CD4-positive, CD25-positive, alpha-beta regulatory T cell (primary cell): Measurements from ENCODE around the gene EHD4. TPM values are rescaled to one million over a fixed set of nuclear protein-coding genes. Genes with fewer than 3 reads are reported as not detected.

Experiments used
- ATAC-seq, 2 donors: fragments of 150-1000 bp; cut with Tn5 transposase; one replicate each; pipeline ENCODE4 v1.10.0; 2021; ENCODE audit warnings: low read depth in 2 of 2, moderate number of reproducible peaks in 2 of 2, moderate library complexity in 1 of 2
- DNase-seq, 3 donors: peaks; one replicate each; pipeline versions ENCODE4 v3.0.0 to v3.0.0-alpha.2; 2012 to 2022; ENCODE audit warnings: mixed read lengths in 1 of 3
- H3K27ac ChIP-seq: one replicate; pipeline ENCODE4 v1.7.0; 2013; ENCODE audit warnings: mild to moderate bottlenecking, low read length; ENCODE audit not compliant: insufficient read depth, poor library complexity, severe bottlenecking
- H3K27me3 ChIP-seq: one replicate; pipeline ENCODE4 v1.7.0; 2013; ENCODE audit warnings: low read length; ENCODE audit not compliant: control insufficient read depth, insufficient read depth
- H3K36me3 ChIP-seq: one replicate; pipeline ENCODE4 v1.7.0; 2013; ENCODE audit warnings: mild to moderate bottlenecking, low read length, moderate library complexity; ENCODE audit not compliant: control insufficient read depth, insufficient read depth
- H3K4me1 ChIP-seq: 2 replicates; pipeline ENCODE4 v1.7.0; 2013; ENCODE audit warnings: mild to moderate bottlenecking, low read length; ENCODE audit not compliant: insufficient read depth, control insufficient read depth, poor library complexity, severe bottlenecking
- H3K4me3 ChIP-seq: one replicate; pipeline ENCODE4 v1.7.0; 2013; ENCODE audit warnings: low read depth, mild to moderate bottlenecking, low read length, moderate library complexity
- H3K9me3 ChIP-seq, 2 experiments: 1 replicate in 1 of 2; 2 replicates in 1 of 2; pipeline ENCODE4 v1.7.0; 2013; ENCODE audit warnings: low read length in 2 of 2, mild to moderate bottlenecking in 1 of 2, moderate library complexity in 1 of 2; ENCODE audit not compliant: control insufficient read depth in 2 of 2
- H3K27ac Mint-ChIP-seq, 3 donors: one replicate each; pipeline ENCODE4 v1.8.0; 2020 to 2022; ENCODE audit warnings: mild to moderate bottlenecking in 3 of 3, mixed read lengths in 3 of 3, moderate library complexity in 2 of 3
- H3K27me3 Mint-ChIP-seq: one replicate; pipeline ENCODE4 v1.8.0; 2022; ENCODE audit warnings: mild to moderate bottlenecking, mixed read lengths
- H3K36me3 Mint-ChIP-seq: one replicate; pipeline ENCODE4 v1.8.0; 2020; ENCODE audit warnings: mixed read lengths
- H3K4me1 Mint-ChIP-seq, 4 donors: one replicate each; pipeline ENCODE4 v1.8.0; 2020 to 2022; ENCODE audit warnings: mixed read lengths in 4 of 4, mild to moderate bottlenecking in 1 of 4
- H3K4me3 Mint-ChIP-seq, 4 donors: one replicate each; pipeline ENCODE4 v1.8.0; 2020 to 2022; ENCODE audit warnings: mild to moderate bottlenecking in 4 of 4, mixed read lengths in 4 of 4, moderate library complexity in 3 of 4
- H3K9me3 Mint-ChIP-seq, 7 donors: one replicate each; pipeline ENCODE4 v1.8.0; 2020 to 2022; ENCODE audit warnings: mixed read lengths in 7 of 7, mild to moderate bottlenecking in 3 of 7, moderate library complexity in 2 of 7
- polyA plus RNA-seq, 4 donors: library from polyadenylated mRNA; unstranded; fragments of 300-500 nt; fragmentation: Illumina TruSeq; gene quantifications; one replicate each; pipeline ENCODE4 v1.2.3, GENCODE V29; 2021
- total RNA-seq: library from RNA; stranded (reverse); gene quantifications from one replicate; pipeline ENCODE4 v1.2.3, GENCODE V29; 2022

Gene EHD4
- total and polyA plus RNA-seq, 5 donors from 2014 or later = 9.3 to 57.8 (median 13.8) TPM

DNA sequence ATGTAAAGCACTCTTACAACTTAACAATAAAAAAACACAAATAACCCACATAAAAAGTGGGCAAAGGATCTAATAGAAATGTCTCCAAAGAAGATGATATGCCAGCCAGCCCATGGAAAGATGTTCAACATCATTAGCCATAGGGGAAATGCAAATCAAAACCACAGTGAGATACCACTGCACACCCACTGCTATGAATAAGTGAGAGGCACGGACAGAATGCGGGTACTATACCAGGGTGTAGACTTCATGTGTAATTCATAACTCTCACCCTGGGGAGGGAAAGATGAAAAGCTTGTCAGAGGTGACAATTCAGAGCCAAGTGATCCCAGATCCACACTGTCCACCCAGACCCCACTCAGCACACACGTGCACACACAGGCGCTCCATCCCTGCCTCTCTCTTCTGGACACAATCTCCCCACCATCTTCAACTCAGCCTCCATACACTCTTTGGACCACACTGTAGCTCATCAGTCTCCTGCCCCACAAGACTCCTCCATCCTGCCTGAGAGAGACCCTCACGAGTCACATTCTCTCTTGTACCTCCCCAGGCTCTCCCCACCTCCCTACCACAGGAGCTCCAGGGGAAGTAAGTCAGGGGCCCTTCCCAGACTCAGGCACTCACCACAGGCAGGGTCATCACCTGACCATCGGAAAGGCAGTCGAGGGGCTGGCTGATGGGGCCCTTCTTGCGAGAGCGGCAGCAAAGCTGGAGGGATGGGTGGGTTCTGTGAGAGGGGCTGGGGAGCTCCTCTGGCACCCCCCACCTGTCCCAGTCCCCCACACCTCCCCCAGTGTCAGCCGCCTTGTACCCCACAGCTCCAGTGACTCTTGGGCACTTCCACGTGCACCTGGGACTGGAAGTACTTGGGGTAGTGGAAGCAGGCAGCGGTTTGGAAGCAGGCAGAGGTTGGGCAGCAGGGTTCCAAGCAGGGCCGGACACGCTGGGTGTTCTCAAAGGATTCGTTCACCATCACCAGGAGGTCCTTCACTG lies 27.2 kb upstream of the EHD4 start:
- Histone ChIP-seq H3K4me3 (no peak overlapping the region), H3K9me3 (no peaks in the 10 kb centered on the region), H3K27ac (no peak overlapping the region), H3K4me1 (no peaks in the 10 kb centered on the region), H3K27me3 (no peaks in the 10 kb centered on the region), H3K36me3 (no peaks in the 10 kb centered on the region)
- no peak overlapping the region for H3K4me3 Mint-ChIP-seq
- no peaks in the 10 kb centered on the region for H3K9me3 Mint-ChIP-seq
- H3K27me3 Mint-ChIP-seq = peaks cover 18% of the 10 kb centered on the region
- H3K36me3 Mint-ChIP-seq = no peaks in the 10 kb centered on the region
- no peak overlapping the region for H3K27ac Mint-ChIP-seq
- H3K4me1 Mint-ChIP-seq = no peaks in the 10 kb centered on the region
- DNase-seq = no peak
- no peak for ATAC-seq

GRCh38 chr15:41997845-41998244 lies 25.5 kb upstream of the EHD4 start:
- Mint-ChIP-seq H3K4me1 (no peaks in the 10 kb centered on the region), H3K27ac (no peak overlapping the region), H3K36me3 (no peaks in the 10 kb centered on the region), H3K4me3 (no peak overlapping the region), H3K9me3 (no peaks in the 10 kb centered on the region), H3K27me3 (peaks cover 12% of the 10 kb centered on the region)
- no peak for ATAC-seq
- Histone ChIP-seq H3K36me3 (no peaks in the 10 kb centered on the region), H3K9me3 (no peaks in the 10 kb centered on the region), H3K4me3 (no peak overlapping the region), H3K4me1 (no peaks in the 10 kb centered on the region), H3K27me3 (no peaks in the 10 kb centered on the region), H3K27ac (no peak overlapping the region)
- no peak for DNase-seq

DNA sequence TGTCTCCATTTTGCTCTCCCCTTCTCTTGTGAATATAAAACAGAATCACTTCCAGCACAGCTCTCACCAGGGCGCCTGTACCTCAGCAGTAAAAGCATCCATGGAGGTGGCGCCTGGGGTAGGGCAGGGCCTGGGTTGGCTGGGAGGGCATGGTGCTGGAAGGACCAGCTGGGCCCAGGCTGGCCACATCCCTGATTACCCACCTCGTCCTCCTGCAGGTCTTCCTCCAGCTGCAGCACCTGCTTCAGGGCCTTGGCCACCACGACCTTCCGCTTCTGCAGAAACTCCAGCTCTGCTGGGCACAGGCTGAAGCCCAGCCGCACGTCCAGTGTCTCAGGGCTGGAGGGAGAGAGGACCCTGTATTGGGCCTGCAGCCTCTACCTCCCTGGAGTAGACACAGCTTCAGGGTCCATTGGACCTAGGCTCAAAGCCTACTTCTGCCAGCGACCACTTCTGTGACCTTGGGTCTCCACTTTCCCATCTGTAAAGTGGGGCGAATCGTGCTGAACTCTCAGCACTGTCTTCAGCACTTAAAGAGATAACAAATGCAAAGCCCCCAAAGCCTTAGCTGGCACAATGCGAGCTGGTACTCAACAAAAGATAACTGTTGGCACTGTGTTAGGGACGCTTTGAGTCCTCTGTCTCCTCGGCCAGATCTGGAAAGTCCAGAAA lies 24.7 kb upstream of the EHD4 start:
- Histone ChIP-seq H3K9me3 (no peaks in the 10 kb centered on the region), H3K27ac (no peak overlapping the region), H3K27me3 (no peaks in the 10 kb centered on the region), H3K4me1 (no peaks in the 10 kb centered on the region), H3K4me3 (no peak overlapping the region), H3K36me3 (no peaks in the 10 kb centered on the region)
- Mint-ChIP-seq H3K36me3 (no peaks in the 10 kb centered on the region), H3K9me3 (no peaks in the 10 kb centered on the region), H3K27me3 (peaks cover 7% of the 10 kb centered on the region), H3K4me3 (no peak overlapping the region), H3K27ac (no peak overlapping the region), H3K4me1 (no peaks in the 10 kb centered on the region)
- no peak for ATAC-seq
- DNase-seq = no peak

- no peak overlapping the region for H3K4me3 ChIP-seq
These were observed 24.0 kb upstream of the EHD4 start for GRCh38 chr15:41996376-41996775.

DNA sequence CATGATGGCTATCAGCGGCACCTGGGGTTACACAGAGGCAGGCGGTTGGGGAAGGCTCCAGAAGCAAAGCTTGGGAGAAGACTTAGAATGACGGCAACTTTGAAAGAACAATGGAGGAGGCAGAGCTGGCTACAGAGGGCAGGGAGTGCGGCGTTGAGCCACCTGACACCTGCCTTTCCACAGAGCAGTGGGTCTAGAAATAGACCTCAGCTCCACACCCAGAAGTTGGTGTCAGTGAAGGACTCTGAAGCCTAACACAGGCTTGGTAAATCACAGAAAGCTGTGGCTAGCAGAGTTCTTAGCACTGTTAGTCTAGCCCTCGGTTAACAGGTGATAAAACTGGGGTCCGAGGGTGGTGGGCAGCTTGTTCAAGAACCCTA lies 23.1 kb upstream of the EHD4 start:
- H3K4me1 ChIP-seq = no peaks in the 10 kb centered on the region

More at GRCh38 chr15:41996376-41996775, 24.0 kb upstream of the EHD4 start:
- Histone ChIP-seq H3K9me3 (no peaks in the 10 kb centered on the region), H3K27ac (no peak overlapping the region), H3K36me3 (no peaks in the 10 kb centered on the region), H3K4me1 (no peaks in the 10 kb centered on the region), H3K27me3 (no peaks in the 10 kb centered on the region)
- DNase-seq (no peak), ATAC-seq (no peak)
- Mint-ChIP-seq H3K27me3 (peaks cover 7% of the 10 kb centered on the region), H3K27ac (no peak overlapping the region), H3K4me3 (no peak overlapping the region), H3K36me3 (no peaks in the 10 kb centered on the region), H3K9me3 (no peaks in the 10 kb centered on the region), H3K4me1 (no peaks in the 10 kb centered on the region)

DNA sequence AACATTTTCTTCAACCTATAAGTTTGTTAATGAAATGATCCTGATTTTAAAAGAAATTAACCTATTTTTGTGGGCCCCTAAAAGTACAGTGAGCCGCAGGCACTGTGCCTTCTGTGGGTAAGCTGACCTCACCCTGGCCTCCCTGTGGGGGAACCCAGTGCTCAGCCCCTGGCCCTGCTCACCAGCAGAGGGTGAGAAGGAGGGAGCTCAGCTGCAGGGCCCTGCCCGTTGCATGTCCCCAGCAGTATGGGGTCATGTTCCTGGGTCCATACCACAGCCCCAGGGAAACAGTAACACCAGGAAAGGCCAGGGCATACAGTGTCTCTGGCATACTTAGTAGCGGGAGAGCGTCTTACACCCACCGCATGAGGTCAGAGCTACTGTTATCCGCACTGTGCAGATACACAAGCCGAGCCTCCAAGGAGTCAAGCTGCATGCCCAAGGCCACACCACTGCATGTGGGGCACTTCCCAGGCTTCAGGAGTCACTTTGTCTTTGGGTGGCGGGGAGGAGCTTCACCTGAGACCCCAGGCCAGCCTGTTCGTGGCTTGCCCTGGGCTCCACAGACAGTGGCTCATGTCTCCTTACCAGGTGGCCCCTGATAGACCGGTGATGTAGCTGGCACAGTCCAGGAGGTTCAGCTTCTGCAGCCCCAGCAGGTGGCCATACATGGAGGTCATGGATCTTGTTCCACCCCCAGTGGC lies 22.6 kb upstream of the EHD4 start:
- Histone ChIP-seq H3K9me3 (no peaks in the 10 kb centered on the region), H3K27me3 (no peaks in the 10 kb centered on the region), H3K36me3 (no peaks in the 10 kb centered on the region), H3K4me1 (no peaks in the 10 kb centered on the region), H3K27ac (no peak overlapping the region), H3K4me3 (no peak overlapping the region)
- DNase-seq (no peak), ATAC-seq (no peak)
- Mint-ChIP-seq H3K9me3 (no peaks in the 10 kb centered on the region), H3K36me3 (no peaks in the 10 kb centered on the region), H3K27me3 (peaks cover 7% of the 10 kb centered on the region), H3K4me3 (no peak overlapping the region), H3K4me1 (no peaks in the 10 kb centered on the region), H3K27ac (no peak overlapping the region)

More for the DNA sequence above, 23.1 kb upstream of the EHD4 start:
- DNase-seq (no peak), ATAC-seq (no peak)
- Histone ChIP-seq H3K4me3 (no peak overlapping the region), H3K27me3 (no peaks in the 10 kb centered on the region), H3K27ac (no peak overlapping the region), H3K9me3 (no peaks in the 10 kb centered on the region), H3K36me3 (no peaks in the 10 kb centered on the region)
- Mint-ChIP-seq H3K4me1 (no peaks in the 10 kb centered on the region), H3K27me3 (peaks cover 7% of the 10 kb centered on the region), H3K9me3 (no peaks in the 10 kb centered on the region), H3K4me3 (no peak overlapping the region), H3K36me3 (no peaks in the 10 kb centered on the region), H3K27ac (no peak overlapping the region)

GRCh38 chr15:41994171-41994650 lies 21.9 kb upstream of the EHD4 start:
- no peak for ATAC-seq
- Mint-ChIP-seq H3K27ac (no peak overlapping the region), H3K27me3 (peaks cover 8% of the 10 kb centered on the region), H3K4me1 (no peaks in the 10 kb centered on the region), H3K36me3 (no peaks in the 10 kb centered on the region), H3K4me3 (no peak overlapping the region), H3K9me3 (no peaks in the 10 kb centered on the region)
- Histone ChIP-seq H3K27me3 (no peaks in the 10 kb centered on the region), H3K4me3 (no peak overlapping the region), H3K36me3 (no peaks in the 10 kb centered on the region), H3K27ac (no peak overlapping the region), H3K9me3 (no peaks in the 10 kb centered on the region), H3K4me1 (no peaks in the 10 kb centered on the region)
- DNase-seq = no peak
